HK-2 (cell line): ENCODE data around the gene CAV1.
"Not testable (repeated sequence)": the region's sequence is repeated elsewhere in the genome, so short reads cannot be mapped to it uniquely, and the experiment has no call there.

ENCODE experiments used
- DNase-seq: peaks from one replicate; pipeline ENCODE4 v3.0.0-alpha.2; 2018; ENCODE audit not compliant: unreplicated experiment

The CAV1 gene

GRCh38 chr7:116524609-116525297 is at the start of gene CAV1:
Gene CAV1 (plus strand): TSS chr7:116525036. CDS start chr7:116525063, 27 bp downstream.
- peak; percentile 93 for DNase-seq

- no peak for DNase-seq
Observed at GRCh38 chr7:116477625-116478024, 47.2 kb upstream of the CAV1 start.

GRCh38 chr7:116478834-116479233 is 46.0 kb upstream of the CAV1 start:
- no peak for DNase-seq

- no peak for DNase-seq
Observed at GRCh38 chr7:116483271-116483942, 41.4 kb upstream of the CAV1 start.

- not testable (repeated sequence) for DNase-seq
Observed at GRCh38 chr7:116484389-116484788, 40.4 kb upstream of the CAV1 start.

- no peak for DNase-seq
Observed at GRCh38 chr7:116487907-116488521, 36.8 kb upstream of the CAV1 start.

- DNase-seq = no peak
Observed at GRCh38 chr7:116490351-116490750, 34.5 kb upstream of the CAV1 start.

- no peak for DNase-seq
Observed at GRCh38 chr7:116491887-116492653, 32.8 kb upstream of the CAV1 start.

- no peak for DNase-seq
Observed at GRCh38 chr7:116492654-116493109, 32.2 kb upstream of the CAV1 start.

- no peak for DNase-seq
Observed at GRCh38 chr7:116493449-116493848, 31.4 kb upstream of the CAV1 start.

- DNase-seq = no peak
Observed at GRCh38 chr7:116494472-116494871, 30.4 kb upstream of the CAV1 start.

- DNase-seq = no peak
Observed at GRCh38 chr7:116495736-116496135, 29.1 kb upstream of the CAV1 start.

GRCh38 chr7:116496653-116497052 is 28.2 kb upstream of the CAV1 start:
- no peak for DNase-seq

GRCh38 chr7:116497708-116498107 is 27.1 kb upstream of the CAV1 start:
- DNase-seq = no peak

GRCh38 chr7:116499168-116500077 is 25.4 kb upstream of the CAV1 start, which contains the start of gene CAV2:
Gene CAV2 (plus strand): TSS chr7:116499738. CDS start chr7:116499782, 44 bp downstream.
- peak; percentile 88 for DNase-seq

- peak; percentile 62 for DNase-seq
Observed at GRCh38 chr7:116500078-116500853, 24.6 kb upstream of the CAV1 start.

GRCh38 chr7:116501425-116502167 is 23.2 kb upstream of the CAV1 start:
- no peak for DNase-seq

GRCh38 chr7:116502201-116503096 is 22.4 kb upstream of the CAV1 start:
- no peak for DNase-seq
